ENCODE measurements around the gene SEL1L2.

The SEL1L2 gene

GRCh38 chr20:13953227-13953626 is 37.2 kb downstream of the SEL1L2 start:
- DNase-seq, result no peak
- Histone ChIP-seq H3K9me3 (no peaks in the 10 kb centered on the region), H3K27ac (no peak overlapping the region), H3K36me3 (no peaks in the 10 kb centered on the region), H3K27me3 (no peaks in the 10 kb centered on the region), H3K4me3 (no peak overlapping the region), H3K4me1 (no peaks in the 10 kb centered on the region)
- intact Hi-C loops (cut with DNase I; ENCODE audit: low total_unique reads), result loop anchor here (10.0 kb wide), 1 partner anchor 128 kb away; no protein-coding TSS in a partner anchor
- no peak for TF ChIP-seq CTCF (IDR thresholded peaks at IDR 0.05)

DNA sequence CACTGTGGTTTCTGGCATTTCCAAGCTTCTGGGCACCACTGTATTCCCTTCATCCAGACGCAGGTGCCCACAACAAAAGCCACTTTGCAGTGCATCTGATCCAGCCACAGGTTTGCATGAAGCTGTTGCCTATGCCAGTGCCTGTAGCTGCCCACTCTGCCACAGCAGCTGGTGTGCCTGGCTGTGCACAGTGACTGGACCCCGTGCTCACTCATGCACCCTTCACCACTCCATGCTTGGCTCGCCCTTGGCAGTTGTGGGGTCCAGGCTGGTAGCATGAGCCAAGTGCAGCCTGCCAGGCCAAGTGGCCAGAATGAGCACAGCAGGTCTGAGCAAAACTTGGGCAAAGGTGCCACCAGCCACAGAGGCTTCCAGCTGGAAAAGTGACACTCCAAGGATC is 42.7 kb downstream of the SEL1L2 start:
- H3K4me3 ChIP-seq, result no peak overlapping the region
- no peaks in the 10 kb centered on the region for H3K4me1 ChIP-seq
- intact Hi-C loops (cut with DNase I; ENCODE audit: low total_unique reads), result no loop called here
- H3K27ac ChIP-seq, result no peak overlapping the region
- no peaks in the 10 kb centered on the region for H3K9me3 ChIP-seq
- H3K36me3 ChIP-seq, result no peaks in the 10 kb centered on the region
- DNase-seq, result no peak
- no peak for TF ChIP-seq CTCF (IDR thresholded peaks at IDR 0.05)
- H3K27me3 ChIP-seq, result no peaks in the 10 kb centered on the region

- DNase-seq, result no peak
- peaks cover 0 to 46% (median 7%) of the 10 kb centered on the region in 4 donors for H3K4me1 ChIP-seq
- H3K27ac ChIP-seq, result peak overlapping the region in 1 of 2 donors; percentile 13
- H3K4me3 ChIP-seq, result no peak overlapping the region
- intact Hi-C loops (cut with DNase I; ENCODE audit: low total_unique reads), result no loop called here
- no peaks in the 10 kb centered on the region for H3K9me3 ChIP-seq
- TF ChIP-seq CTCF (IDR thresholded peaks at IDR 0.05), result no peak
- H3K36me3 ChIP-seq, result no peaks in the 10 kb centered on the region
- no peaks in the 10 kb centered on the region for H3K27me3 ChIP-seq
Measured at GRCh38 chr20:13941031-13941430, 49.4 kb downstream of the SEL1L2 start.

- Histone ChIP-seq H3K9me3 (no peaks in the 10 kb centered on the region), H3K4me1 (peaks cover 0 to 62% (median 17%) of the 10 kb centered on the region in 4 donors), H3K27me3 (no peaks in the 10 kb centered on the region), H3K36me3 (no peaks in the 10 kb centered on the region), H3K27ac (peak overlapping the region; percentile 30 to 53), H3K4me3 (no peak overlapping the region)
- TF ChIP-seq CTCF (IDR thresholded peaks at IDR 0.05), result no peak
- DNase-seq, result no peak
- intact Hi-C loops (cut with DNase I; ENCODE audit: low total_unique reads), result loop anchor here (10.0 kb wide), 1 partner anchor 72 kb away; no protein-coding TSS in a partner anchor
Measured at GRCh38 chr20:13936781-13937576, 53.4 kb downstream of the SEL1L2 start.

DNA sequence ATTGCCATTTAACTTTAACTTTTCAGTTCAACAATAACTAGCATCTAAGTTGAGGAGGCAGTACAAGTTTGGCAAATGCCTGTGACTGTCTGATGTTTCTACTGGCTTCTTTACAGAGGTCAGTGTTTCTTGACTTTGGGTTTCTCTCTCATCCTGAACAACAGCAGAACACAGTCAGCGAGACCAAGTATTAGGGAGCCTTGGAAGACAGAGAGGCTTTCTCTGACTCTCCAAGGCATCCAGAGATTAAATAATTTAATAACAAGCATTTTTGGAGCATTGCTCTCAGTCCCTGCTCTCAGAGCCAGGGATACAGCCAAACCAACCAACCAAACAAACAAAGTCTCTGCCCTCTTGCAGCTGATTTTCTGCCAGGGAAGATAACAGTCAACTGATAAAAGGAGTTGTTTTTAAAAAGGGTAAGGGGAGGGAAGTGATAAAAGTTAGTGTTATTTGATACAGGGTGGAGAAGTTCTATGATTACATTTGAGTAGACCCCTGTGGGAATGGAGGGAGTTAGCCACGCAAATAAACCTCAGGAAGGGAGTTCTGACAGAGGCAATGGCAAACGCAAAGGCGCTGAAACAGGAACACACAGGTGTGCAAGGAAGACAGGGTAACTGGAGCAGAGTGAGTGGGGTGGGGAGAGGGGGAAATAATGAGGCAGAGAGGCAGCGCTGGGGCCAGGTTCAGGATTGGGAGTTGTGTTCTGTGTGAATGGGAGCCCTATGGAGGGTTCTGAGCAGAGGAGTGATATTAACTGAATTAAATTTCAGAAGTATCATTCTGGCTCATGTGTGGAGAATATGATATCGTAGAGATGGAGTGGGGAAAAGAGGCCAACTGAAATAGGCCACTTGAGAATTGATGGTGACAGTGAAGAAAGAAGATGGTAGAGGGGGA is 55.2 kb downstream of the SEL1L2 start:
- Histone ChIP-seq H3K27me3 (no peaks in the 10 kb centered on the region), H3K4me1 (peaks cover 0 to 49% (median 11%) of the 10 kb centered on the region in 4 donors), H3K9me3 (no peaks in the 10 kb centered on the region), H3K36me3 (no peaks in the 10 kb centered on the region), H3K4me3 (no peak overlapping the region), H3K27ac (peak overlapping the region; percentile 47 to 61)
- DNase-seq, result no peak
- intact Hi-C loops (cut with DNase I; ENCODE audit: low total_unique reads), result loop anchor here (5.0 to 10.0 kb wide), 2 partner anchors 70 to 287 kb away; no protein-coding TSS in a partner anchor
- no peak for TF ChIP-seq CTCF (IDR thresholded peaks at IDR 0.05)
